NCI-H2171 (cell line): ENCODE results near the gene NLGN1.
"Not testable (repeated sequence)": the region's sequence is repeated elsewhere in the genome, so short reads cannot be mapped to it uniquely, and the experiment has no call there.

Experiments
- DNase-seq: peaks from one replicate; lab custom pipeline; 2025; lab: John Stamatoyannopoulos, UW

Gene NLGN1

DNA sequence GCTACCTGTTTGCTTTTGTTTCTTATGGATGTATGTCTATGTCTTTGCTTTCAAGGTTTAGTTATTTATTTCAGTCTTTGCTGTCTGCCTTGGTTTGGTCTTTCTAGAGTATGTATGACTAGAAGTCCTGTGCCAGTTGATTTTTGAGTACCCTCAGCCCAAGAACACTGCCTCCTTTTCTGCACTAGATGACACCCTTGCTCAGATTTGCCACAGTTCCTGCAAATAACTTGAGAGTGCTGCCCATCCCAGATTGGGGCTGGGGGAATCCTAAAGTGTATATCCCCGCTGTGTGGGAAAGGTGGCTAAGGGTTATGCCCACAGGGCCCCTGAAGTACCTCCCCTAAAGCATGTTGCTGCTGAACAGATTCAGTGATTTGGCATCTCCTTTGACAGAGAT is 32.0 kb downstream of the NLGN1 start:
- DNase-seq = no peak

DNA sequence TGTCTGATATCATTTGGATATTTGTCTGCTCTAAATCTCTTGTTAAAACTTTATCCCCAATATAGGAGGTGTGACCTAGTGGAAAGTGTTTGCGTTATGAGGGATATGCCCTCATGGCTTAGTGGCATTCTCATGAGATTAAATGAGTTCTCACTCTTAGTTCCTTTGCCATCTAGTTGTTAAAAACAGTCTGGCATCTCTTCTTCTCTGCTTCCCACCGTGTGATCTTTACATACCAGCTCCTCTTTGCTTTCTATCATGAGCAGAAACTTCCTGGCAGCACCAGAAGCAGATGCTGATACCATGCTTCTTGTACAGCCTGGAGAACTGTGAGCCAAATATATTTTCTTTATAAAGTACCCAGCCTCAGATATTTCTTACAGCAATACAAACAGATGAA is 33.0 kb downstream of the NLGN1 start:
- DNase-seq = no peak

DNA sequence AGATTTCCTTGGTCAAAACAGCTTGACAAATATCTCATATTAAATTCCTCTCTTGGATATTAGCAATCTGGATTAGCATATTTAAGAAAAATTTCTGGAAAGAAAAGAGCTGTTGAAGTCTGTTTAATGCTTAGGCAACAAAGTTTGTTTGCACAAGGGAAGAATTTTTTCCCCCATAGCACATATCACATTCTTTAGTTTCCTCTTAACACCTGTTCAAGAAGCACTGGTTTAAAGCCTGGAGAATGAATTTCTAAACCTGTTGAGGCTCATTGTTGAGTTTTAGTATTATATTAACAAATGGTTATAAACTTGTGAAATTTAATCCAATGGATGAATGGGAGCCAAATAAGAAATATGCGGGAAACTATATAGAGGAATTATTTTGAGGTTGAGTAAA is 41.5 kb downstream of the NLGN1 start:
- DNase-seq = no peak

DNA sequence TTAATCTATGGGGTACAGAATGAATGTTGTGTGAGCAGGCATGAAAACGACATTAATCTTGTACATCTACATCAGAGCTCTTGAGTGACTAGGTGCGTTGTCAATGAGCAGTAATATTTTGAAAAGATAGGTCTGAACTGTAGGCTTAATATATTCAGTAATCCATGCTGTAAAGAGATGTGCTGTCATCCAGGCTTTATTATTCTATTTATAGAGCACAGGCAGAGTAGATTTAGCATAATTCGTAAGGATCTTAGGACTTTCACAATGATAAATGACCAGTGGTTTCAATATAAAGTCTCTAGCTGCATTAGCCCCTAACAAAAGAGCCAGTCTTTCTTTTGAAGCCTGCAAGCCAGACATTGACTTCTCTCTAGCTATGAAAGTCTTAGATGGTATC is 43.0 kb downstream of the NLGN1 start:
- DNase-seq = no peak

DNA sequence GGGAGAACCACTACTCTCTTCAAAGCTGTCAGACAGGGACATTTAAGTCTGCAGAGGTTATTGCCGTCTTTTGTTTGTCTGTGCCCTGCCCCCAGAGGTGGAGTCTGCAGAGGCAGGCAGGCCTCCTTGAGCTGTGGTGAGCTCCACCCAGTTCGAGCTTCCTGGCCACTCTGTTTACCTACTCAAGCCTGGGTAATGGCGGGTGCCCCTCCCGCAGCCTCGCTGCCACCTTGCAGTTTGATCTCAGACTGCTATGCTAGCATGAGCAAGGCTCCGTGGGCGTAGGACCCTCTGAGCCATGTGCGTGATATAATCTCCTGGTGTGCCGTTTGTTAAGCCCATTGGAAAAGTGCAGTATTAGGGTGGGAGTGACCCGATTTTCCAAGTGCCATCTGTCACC is 54.0 kb downstream of the NLGN1 start:
- not testable (repeated sequence) for DNase-seq

DNA sequence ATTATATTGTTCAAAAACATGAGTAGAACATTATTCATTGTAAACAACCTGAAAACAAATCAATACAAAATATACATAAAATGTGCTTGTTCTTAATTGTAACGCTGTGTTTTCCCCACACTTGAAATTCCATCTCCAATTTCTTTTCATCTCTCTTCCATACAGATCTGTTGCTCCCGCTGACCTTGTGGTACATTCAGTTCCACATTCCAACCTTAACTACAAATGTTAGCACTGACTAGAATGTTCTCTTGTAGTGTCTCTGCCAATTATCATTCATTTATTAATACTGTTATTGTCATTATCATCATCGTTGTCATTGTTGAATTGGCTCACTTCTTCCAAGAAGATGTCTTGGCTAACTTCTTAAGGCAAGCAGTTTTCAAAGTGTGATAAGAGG is 65.7 kb downstream of the NLGN1 start:
- DNase-seq = no peak

DNA sequence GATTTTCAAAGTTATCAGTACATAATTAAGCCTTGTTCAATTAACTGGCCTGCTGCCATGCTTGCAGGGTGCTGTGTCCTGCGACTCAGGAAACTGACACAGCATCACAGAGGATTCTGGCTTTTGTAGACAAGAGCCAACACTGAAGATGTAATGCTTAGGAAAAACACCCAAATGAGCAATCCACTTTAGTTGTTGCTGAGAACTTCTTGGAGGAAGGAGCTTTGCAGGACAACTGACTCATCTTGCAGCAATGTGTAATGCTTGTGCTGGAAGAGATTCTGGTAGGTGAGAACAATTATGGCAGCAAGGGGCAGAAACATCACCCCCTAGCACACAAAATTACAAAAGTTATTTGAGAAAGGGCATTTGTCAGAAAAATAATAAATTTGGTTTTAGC is 67.6 kb downstream of the NLGN1 start:
- no peak for DNase-seq

DNA sequence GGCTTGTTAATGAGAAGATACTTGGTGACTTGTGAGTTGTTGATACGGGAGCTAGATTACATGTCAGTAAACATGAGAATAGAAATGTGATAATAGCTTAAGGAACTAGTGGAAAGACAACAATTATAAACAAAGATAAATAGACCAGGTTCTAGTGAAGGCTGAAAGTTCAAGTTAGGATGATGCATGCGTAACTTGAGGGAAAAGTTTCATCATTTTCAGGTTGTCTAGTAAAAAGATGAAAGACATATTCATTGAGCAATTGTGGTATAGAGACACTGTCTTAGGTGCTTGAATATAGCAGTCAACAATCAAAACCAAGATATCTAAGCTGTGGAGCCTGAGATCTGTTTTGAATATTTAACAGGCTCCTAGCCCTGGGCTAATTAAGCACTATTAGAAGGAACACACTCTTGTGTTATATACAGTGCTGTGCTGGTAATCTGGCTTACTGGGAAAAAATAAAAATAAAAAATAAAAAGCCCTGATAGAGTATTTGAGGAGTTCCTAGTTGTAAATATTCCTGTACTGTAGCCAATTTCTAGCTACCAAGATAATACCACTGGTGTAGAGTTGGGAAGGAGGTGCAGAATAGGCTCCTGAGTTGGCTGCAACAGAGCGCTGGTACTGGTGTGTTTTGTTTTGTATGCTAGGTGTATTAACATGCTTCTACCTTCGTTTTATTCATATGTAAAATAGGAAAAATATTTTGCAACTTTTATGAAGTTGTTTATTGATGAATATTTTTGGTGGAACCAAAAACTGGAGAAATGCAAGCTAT is 68.5 kb downstream of the NLGN1 start:
- no peak for DNase-seq

DNA sequence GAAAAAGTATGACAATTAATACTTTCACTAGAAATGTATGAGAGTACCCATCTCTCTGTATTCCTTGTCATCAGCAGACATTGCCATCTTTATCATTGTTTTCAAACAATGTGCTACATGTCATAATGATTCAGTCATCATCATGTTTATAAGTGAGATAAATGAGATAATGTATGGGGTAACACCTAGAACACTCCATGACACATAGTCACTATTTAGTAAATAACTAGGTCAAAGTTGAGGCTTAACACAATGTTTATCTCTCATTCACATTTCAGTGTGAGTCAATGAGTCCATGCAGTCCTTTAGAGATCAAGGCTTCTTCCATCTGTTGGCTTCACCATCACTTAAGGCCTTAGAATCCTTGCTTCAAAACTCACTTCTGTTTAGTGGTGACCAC is 70.0 kb downstream of the NLGN1 start:
- DNase-seq = no peak

DNA sequence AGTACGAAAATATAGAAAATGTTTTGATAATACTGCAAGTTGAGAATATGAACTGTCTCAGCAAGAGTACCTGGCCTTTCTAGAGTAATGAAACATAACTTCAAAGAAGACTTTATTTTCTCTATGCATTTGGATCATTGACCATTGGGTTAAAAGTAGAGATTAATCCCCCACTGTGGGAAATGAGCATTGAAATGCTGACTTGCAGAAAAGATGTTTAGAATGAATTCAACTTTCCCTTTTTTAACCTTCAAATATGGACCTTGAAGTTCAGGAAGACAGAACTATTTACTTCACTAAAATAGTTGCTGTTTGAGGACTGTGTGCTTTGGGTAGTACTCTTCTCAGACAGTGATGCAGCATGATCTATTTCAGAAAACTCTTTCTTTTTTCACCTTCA is 75.7 kb downstream of the NLGN1 start:
- no peak for DNase-seq

DNA sequence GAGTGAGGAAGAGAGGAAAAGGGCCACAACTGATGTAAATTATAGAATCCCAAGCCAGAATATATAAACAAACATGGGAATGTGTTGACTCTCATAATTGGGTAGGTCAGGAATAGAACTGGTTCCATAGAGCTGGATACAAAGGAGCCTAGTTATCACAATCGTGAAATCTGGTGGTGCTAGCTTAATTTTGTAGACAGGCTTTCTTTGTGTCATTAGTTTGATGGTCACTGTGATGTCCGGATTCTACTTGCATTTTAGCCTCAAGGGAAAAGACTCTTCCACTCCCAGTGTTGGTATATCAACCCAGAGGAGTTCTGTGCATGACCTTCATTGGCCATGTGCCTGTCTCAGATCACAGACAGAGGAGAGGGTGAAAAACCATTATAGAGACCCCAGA is 81.8 kb downstream of the NLGN1 start:
- DNase-seq = no peak

DNA sequence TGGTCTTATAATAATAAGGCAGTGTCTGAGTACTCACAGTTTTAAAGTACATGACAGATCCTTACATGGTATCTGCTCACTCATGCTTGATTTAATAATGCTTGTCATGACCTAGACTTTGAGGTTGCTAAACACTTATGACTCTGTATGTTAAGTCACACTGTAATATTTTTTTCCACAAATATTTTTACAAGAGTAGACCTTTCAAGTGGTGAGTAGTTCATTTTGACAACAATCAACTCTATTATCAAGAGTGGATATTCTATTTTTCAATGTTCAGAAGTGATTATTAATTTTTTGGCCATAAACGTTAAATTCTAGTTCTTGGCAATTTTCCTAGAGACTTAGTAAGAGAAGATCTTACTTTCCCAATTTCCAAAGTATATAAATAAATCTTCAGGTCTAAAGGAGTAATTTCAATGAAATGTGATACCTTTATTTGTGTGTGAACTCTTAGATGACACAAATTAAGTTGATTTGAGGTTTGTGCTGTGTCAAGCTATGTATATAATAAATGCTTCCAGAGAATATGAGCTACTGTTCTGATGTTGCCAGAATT is 104.5 kb downstream of the NLGN1 start:
- DNase-seq = no peak

DNA sequence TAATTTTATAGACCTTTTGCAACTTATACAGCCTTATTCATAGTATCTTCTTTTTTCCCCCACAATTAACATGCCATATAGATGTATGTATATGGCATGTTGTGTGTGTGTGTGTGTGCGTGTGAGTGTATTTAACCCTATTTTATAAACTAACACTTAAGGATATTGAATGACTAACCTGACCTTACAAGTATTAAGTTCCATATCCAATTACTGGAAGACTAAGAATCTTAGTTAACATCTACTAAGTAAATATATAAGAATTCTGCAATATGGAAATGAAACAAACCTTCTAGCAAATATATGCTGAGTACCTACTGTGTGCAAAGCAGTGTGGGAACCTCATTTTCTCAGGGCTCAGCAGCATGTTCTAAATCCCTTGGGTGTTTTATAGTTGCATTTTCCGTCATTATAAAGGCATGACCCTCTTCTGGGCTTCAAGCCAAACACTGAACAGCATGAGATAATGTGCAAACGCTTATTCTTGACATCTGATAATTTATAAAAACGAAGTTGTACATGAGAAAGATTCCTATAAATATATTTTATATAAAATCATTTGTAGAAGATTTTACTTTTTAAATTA is 105.5 kb downstream of the NLGN1 start:
- DNase-seq = peak; percentile 27

DNA sequence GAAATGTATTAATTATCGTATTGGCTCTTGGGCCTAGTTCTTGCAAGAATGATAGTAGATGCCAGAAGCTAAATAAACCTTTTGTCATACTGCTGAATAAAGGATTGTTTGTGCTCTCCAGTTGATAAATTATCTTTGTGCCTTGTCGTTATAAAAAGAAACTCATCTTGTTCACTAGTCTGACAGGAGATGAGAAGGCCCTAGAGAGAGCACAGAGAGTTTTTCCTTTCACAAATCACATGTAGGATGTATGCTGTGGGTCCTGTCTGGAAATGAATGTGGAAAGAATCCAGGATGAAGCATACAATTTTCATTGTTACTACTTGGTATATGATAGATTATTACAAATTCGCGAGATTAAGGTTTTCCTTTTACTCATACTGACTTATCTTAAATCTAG is 113.0 kb downstream of the NLGN1 start:
- DNase-seq = no peak

DNA sequence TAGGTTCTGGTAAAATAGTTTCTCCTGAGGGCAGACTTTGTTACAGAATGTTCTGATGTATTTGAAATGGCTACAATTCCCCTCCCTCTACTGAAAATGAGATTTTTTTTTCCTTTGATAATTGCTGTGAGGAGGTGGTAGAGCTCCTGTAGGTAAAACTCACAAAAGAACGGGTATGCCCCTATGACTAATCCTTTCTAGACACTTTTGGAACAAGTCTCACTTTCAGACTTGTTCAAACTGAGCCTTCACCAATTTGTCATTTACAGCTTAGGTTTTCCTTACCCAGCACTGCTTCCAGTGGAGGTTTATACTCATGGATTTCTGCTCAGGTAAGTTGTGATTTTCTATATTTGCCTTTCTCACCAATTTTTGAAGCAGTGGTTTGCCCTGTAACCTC is 115.6 kb downstream of the NLGN1 start:
- no peak for DNase-seq

DNA sequence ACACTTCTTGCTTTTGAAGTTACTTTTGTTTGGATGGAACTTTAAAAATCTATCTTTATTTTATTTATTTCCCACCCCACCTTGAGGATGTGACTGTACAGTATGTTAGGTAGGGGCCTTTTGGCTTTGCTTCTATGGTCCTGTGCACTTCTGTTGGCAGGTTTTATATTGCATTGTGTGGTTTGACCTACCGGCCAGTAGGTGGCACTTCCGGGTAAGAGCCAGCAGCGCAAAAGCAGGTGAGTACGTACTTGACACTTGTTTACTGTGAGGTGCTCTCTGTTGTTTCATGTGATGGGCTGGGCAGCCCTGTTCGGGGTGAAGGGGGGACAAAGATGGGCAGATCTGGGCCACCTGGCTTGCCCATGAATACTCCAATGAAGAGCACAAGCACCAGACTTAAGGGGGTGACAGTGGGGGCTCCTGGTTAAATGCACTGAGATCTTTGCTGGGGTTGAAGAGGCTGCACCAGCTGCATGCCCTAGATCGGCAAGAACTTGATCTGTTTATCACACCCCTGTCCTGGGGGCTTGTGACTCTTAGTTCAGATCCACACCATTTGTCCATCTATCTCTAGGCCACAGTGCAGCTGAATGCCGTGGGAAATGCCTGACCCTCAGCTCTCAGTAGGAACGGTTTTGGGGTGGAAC is 131.6 kb downstream of the NLGN1 start:
- peak; percentile 40 for DNase-seq

DNA sequence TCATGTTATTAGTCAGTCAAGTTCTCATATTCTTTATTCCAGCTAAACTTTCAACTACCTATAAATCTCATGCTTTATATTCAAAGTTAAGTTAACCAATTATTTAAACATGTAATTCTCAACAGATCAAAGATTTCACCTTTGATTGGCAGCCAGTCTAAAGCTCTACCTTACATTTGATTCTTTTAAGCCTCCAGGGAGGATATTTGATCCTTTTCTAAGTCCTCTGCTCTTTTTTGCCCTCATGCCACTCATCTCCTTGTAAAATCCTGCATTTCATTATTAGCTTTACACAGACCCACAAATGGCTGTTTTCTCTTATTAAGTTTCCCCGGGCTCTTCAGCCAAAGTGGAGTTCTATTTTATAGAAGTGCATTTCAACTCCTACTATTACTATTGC is 134.1 kb downstream of the NLGN1 start:
- DNase-seq = no peak

DNA sequence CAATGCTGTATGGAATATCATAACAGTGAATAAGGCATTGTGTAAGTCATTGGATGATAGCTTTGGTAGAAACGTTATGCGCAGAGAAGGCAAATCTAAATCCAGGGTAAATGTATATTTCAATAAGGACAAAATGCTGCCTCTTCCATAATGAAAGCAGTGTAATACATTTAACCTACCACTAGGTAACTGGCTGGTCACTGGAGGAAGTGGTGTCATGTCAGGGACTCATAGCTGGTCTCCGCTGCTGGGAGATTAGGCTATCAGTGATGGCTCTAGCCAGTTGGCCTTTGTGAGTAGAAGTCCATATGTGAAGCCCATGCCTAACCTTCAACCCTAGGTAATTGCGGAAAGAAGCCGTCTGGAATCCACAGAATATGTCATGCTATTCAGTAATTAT is 140.9 kb downstream of the NLGN1 start:
- no peak for DNase-seq

DNA sequence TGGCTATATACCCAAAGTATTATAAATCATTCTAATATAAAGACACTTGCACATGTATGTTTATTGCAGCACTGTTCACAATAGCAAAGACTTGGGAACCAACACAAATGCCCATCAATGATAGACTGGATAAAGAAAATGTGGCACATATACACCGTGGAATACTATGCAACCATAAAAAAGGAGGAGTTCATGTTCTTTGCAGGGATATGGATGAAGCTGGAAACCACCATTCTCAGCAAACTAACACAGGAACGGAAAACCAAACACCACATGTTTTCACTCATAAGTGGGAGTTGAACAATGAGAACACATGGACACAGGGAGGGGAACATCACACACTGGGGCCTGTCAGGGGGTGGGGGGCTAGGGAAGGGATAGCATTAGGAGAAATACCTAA is 148.0 kb downstream of the NLGN1 start:
- not testable (repeated sequence) for DNase-seq

DNA sequence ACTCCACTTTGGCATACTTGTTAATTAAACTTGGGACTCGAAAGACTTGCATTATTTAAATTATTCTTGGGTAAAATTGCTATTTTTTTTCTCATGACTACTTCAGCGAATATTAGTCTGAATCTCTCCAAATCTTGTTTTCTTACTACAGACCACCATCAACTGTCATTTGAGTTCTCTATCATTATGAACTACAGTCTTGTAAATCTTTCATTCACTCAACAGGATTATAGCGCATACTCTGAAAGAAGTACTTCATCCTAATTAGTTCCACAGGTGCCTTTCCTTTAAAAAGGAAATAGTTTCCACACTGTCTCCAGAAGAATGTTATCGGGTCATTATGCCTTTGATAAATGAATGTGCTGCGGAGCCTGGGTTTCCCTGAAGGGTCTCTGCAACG is 149.5 kb downstream of the NLGN1 start:
- no peak for DNase-seq

DNA sequence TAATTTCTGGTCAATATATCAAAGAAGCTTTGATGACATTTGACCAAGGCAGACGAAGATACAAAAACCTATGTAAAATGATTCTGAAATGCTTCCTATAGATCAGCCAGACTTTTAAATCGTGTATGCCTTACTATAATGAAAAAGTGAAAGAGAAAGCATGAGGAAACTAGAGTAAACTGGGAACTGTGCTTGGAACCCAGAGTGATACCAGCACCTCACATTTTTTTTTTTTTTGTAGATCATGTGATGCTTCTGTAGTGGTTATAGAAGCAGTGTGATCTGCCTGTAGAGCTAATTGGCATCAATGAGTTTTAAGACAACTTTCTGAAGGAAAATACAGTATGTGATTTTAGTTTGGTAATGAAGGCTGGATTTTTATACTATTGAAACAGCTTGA is 150.7 kb downstream of the NLGN1 start:
- no peak for DNase-seq

DNA sequence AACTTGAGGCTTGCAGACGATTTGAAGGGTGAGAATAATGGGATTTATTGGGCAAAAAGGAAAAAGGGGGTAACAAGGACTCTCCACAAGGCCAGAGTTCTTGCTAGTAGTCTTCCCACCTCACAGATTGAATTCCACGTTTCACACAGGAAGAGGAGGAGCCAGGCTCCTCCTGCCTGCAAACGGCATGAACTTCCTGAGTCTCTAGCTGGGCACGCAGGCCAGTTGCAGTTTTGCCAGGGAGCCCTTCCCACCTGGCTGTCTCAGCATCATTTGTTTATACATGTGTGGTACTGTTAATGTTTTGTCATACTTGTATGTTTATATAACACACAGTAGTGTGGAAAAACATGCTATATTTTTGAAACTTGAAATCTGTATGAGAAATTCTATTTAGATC is 155.0 kb downstream of the NLGN1 start:
- no peak for DNase-seq

DNA sequence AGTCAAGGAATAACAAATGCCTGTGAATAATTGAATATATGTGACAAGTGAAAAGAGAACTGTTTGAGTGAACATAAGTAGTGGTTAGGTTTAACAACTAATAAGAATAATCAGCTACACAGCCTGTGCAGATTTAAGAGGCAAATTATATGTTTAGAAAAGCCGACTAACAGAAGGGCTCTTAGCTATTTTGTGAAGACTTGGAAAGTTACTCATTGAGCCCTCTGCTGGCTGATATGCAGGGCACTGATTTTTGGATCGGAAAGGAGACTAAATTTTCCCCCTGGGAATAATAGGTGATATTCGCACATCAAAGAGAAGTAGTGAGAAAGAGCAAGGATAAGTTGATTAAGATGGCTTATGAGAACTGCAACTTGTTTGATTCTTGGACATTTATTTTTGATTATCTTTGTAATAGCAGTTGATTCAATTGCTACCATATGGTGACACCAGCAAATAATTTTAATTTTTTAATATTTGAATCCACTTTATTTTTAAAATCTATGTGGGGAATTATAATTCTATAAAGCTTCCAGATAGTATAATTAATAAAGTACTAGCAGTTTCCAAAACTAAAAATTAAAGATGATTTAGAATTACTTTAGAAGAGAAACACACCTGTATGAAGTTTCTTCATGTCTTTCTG is 156.2 kb downstream of the NLGN1 start:
- peak; percentile 15 for DNase-seq
